Measurements from ENCODE around the gene ARHGAP6. TPM values are rescaled to one million over a fixed set of nuclear protein-coding genes. Genes with fewer than 3 reads are reported as not detected.
A peak's percentile ranks its signal among the peaks of the same experiment; 100 is the strongest.

The ARHGAP6 gene
- total and polyA plus RNA-seq, 3 donors from 2014 or later: 4.8 to 11.8 (median 5.7) TPM

DNA sequence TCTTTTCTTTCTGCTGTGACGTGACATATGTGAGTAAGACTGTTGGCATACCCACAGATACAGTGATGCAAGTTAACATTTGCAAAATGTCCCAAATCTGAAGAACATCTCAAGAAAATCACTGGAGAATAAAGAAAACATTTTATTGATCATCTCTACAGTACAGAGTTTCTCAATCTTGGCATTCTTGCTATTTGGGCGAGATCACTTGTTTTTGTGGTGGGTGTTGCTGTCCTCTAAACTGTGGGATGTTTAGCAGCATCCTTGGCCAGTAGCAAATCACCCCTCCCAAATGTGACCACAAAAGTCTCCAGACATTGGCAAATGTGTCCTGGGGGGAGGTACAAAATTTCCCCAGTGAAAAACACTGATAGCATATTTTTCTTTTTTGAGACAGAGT lies 343.7 kb downstream of the ARHGAP6 start:
- no peaks in the 10 kb centered on the region for H3K9me3 ChIP-seq
- TF ChIP-seq POLR2A (IDR thresholded peaks at IDR 0.05): no peak
- TF ChIP-seq CTCF (IDR thresholded peaks at IDR 0.05): no peak
- no peaks in the 10 kb centered on the region for H3K4me1 ChIP-seq
- intact Hi-C loops (cut with DNase I; ENCODE audit: low total_unique reads): no loop called here
- 83 to 87% methylated on average over 2 of the region's 2 CpGs for WGBS, 2 donors
- no peak overlapping the region for H3K4me3 ChIP-seq
- no peak overlapping the region for H3K27ac ChIP-seq
- H3K27me3 ChIP-seq: no peaks in the 10 kb centered on the region
- H3K36me3 ChIP-seq (ENCODE audit: low read depth, missing control alignments): no peaks in the 10 kb centered on the region
- DNase-seq: no peak

- no peaks in the 10 kb centered on the region for H3K4me1 ChIP-seq
- H3K27ac ChIP-seq: no peak overlapping the region
- intact Hi-C loops (cut with DNase I; ENCODE audit: low total_unique reads): no loop called here
- 75 to 81% methylated on average over 7 of the region's 7 CpGs for WGBS, 2 donors
- no peak overlapping the region for H3K4me3 ChIP-seq
- H3K36me3 ChIP-seq (ENCODE audit: low read depth, missing control alignments): no peaks in the 10 kb centered on the region
- TF ChIP-seq CTCF (IDR thresholded peaks at IDR 0.05) (no peak), POLR2A (IDR thresholded peaks at IDR 0.05) (no peak)
- H3K9me3 ChIP-seq: no peaks in the 10 kb centered on the region
- no peaks in the 10 kb centered on the region for H3K27me3 ChIP-seq
- DNase-seq: no peak
Measured at GRCh38 chrX:11319806-11320520, 345.8 kb downstream of the ARHGAP6 start.

- TF ChIP-seq POLR2A (IDR thresholded peaks at IDR 0.05): no peak
- no peak for TF ChIP-seq CTCF (IDR thresholded peaks at IDR 0.05)
- Histone ChIP-seq H3K9me3 (no peaks in the 10 kb centered on the region), H3K27ac (no peak overlapping the region), H3K27me3 (no peaks in the 10 kb centered on the region), H3K36me3 (ENCODE audit: low read depth, missing control alignments) (no peaks in the 10 kb centered on the region), H3K4me3 (no peak overlapping the region), H3K4me1 (no peaks in the 10 kb centered on the region)
- 34 to 38% methylated on average over 7 of the region's 7 CpGs for WGBS, 2 donors
- intact Hi-C loops (cut with DNase I; ENCODE audit: low total_unique reads): no loop called here
- DNase-seq: no peak
Measured at GRCh38 chrX:11311706-11312105, 354.0 kb downstream of the ARHGAP6 start.

GRCh38 chrX:11309220-11309619 lies 356.5 kb downstream of the ARHGAP6 start:
- TF ChIP-seq POLR2A (IDR thresholded peaks at IDR 0.05) (no peak), CTCF (IDR thresholded peaks at IDR 0.05) (no peak)
- WGBS, 2 donors: 74 to 79% methylated on average over 5 of the region's 5 CpGs

DNA sequence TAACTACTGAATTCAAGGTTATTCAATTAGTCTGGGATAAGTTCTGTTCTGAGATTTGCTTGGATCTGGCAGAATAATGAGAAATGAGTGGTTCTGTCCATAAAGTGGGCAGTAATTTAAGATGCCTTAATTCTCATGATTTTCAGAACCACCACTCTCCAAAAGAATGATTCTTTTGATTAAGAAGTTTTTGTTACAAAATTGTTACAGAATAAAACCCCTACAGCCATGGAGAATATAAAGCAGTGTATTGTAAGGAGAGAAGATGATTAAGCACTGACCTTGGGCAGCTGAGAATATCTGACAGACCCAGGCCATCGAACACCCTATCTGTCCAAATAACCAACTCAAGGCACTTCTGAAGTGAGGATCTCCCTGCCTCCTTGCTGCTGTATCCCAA lies 360.1 kb downstream of the ARHGAP6 start:
- intact Hi-C loops (cut with DNase I; ENCODE audit: low total_unique reads): no loop called here
- Histone ChIP-seq H3K4me1 (no peaks in the 10 kb centered on the region), H3K36me3 (ENCODE audit: low read depth, missing control alignments) (no peaks in the 10 kb centered on the region), H3K27ac (no peak overlapping the region), H3K4me3 (no peak overlapping the region), H3K9me3 (no peaks in the 10 kb centered on the region), H3K27me3 (no peaks in the 10 kb centered on the region)
- DNase-seq: peak; percentile 23
- TF ChIP-seq POLR2A (IDR thresholded peaks at IDR 0.05) (no peak), CTCF (IDR thresholded peaks at IDR 0.05) (no peak)
- WGBS, 2 donors: 29% methylated on average over 1 of the region's 1 CpG; no CpG with 5 or more reads in 1 of the 2 donors

More at GRCh38 chrX:11309220-11309619, 356.5 kb downstream of the ARHGAP6 start:
- Histone ChIP-seq H3K9me3 (no peaks in the 10 kb centered on the region), H3K4me3 (no peak overlapping the region), H3K4me1 (no peaks in the 10 kb centered on the region), H3K36me3 (ENCODE audit: low read depth, missing control alignments) (no peaks in the 10 kb centered on the region), H3K27ac (no peak overlapping the region), H3K27me3 (no peaks in the 10 kb centered on the region)
- intact Hi-C loops (cut with DNase I; ENCODE audit: low total_unique reads): no loop called here
- no peak for DNase-seq
